Uterus (tissue), 4 donors: Measurements from ENCODE around the gene EIF1. TPM values are rescaled to one million over a fixed set of nuclear protein-coding genes. Genes with fewer than 3 reads are reported as not detected.

Experiments used
- DNase-seq, 2 donors: peaks; one replicate each; pipeline ENCODE4 v3.0.0-alpha.2; 2019 to 2020
- H3K27ac ChIP-seq, 2 donors: fragments of 200-600 bp; sonication (generic); 1 replicate in 1 of 2; 2 replicates in 1 of 2; pipeline ENCODE4 v1.5.1; 2016 to 2018
- H3K27me3 ChIP-seq, 2 donors: fragments of 200-600 bp; sonication (generic); one replicate each; pipeline ENCODE4 v1.5.1; 2018 to 2019; ENCODE audit warnings: control low read depth in 1 of 2
- H3K36me3 ChIP-seq, 2 donors: fragments of 200-600 bp; sonication (generic); one replicate each; pipeline ENCODE4 v1.5.1; 2019; ENCODE audit warnings: control low read depth in 1 of 2
- H3K4me1 ChIP-seq, 2 donors: fragments of 200-600 bp; sonication (generic); one replicate each; pipeline ENCODE4 v1.5.1; 2018 to 2019; ENCODE audit warnings: control low read depth in 1 of 2
- H3K4me3 ChIP-seq, 2 donors: fragments of 200-600 bp; sonication (generic); 1 replicate in 1 of 2; 2 replicates in 1 of 2; pipeline ENCODE4 v1.5.1; 2018 to 2019; ENCODE audit warnings: mild to moderate bottlenecking in 1 of 2
- H3K9me3 ChIP-seq, 2 donors: fragments of 200-600 bp; sonication (generic); one replicate each; pipeline ENCODE4 v1.5.1; 2019; ENCODE audit warnings: control low read depth in 1 of 2
- POLR2A ChIP-seq, 2 donors: fragments of 450-650 bp; IDR thresholded peaks; one replicate each; pipeline ENCODE4 v1.6.1; 2016; ENCODE audit warnings: antibody characterized with exemption in 2 of 2, mild to moderate bottlenecking in 1 of 2, moderate library complexity in 1 of 2
- intact Hi-C: fragments of 100-400 bp; cut with DNase I; formaldehyde crosslinking; loops from one replicate; pipeline ENCODE4 v1.15.1; 2023; ENCODE audit warnings: low total_unique reads
- small RNA-seq: library from RNA; depleted of rRNA; stranded (forward); fragments of <200 nt; gene quantifications from one replicate; pipeline ENCODE3, GENCODE V24; 2016
- total RNA-seq, 4 donors: library from RNA; depleted of rRNA in 3 of 4; stranded (reverse); fragments of >200 nt in 3 of 4; gene quantifications; one replicate each; pipeline versions ENCODE4 v1.1.0 to v1.2.4, GENCODE V29; 2014 to 2023
- TF ChIP-seq, protein P1 (sequence below), 4 experiments: fragments of 200-600 bp in 2 of 4; fragments of 450-650 bp in 2 of 4; sonication (generic) in 2 of 4; IDR thresholded peaks; one replicate each; pipeline ENCODE4 v1.5.1; 2016 to 2019; ENCODE audit warnings: antibody characterized with exemption in 4 of 4, mild to moderate bottlenecking in 2 of 4, moderate library complexity in 1 of 4
- donor health status: DM: yes; HTN: yes; CAD: no.

Gene EIF1
- total RNA-seq, 4 donors from 2014 or later: 83.5 to 796 (median 199) TPM

DNA sequence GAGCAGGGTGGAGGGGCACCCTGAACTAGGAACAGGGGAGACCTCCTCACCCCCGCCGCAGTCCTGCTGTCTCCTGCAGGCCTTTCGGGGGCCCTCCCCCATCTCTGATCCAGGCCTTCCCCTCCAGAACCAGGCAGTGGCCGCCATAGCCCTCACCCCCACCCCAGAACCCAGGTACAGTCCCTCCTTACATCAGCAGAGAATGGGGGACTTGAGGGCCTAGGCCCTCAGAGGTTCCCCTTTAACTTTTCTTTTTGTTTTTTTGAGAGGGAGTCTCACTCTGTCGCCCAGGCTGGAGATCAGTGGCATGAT is 50.1 kb downstream of the EIF1 start:
- TF ChIP-seq, protein P1, sequence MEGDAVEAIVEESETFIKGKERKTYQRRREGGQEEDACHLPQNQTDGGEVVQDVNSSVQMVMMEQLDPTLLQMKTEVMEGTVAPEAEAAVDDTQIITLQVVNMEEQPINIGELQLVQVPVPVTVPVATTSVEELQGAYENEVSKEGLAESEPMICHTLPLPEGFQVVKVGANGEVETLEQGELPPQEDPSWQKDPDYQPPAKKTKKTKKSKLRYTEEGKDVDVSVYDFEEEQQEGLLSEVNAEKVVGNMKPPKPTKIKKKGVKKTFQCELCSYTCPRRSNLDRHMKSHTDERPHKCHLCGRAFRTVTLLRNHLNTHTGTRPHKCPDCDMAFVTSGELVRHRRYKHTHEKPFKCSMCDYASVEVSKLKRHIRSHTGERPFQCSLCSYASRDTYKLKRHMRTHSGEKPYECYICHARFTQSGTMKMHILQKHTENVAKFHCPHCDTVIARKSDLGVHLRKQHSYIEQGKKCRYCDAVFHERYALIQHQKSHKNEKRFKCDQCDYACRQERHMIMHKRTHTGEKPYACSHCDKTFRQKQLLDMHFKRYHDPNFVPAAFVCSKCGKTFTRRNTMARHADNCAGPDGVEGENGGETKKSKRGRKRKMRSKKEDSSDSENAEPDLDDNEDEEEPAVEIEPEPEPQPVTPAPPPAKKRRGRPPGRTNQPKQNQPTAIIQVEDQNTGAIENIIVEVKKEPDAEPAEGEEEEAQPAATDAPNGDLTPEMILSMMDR (IDR thresholded peaks at IDR 0.05): no peak
- no peak for TF ChIP-seq POLR2A (IDR thresholded peaks at IDR 0.05)
- intact Hi-C loops: loop anchor here (2.0 kb wide), 1 partner anchor 62 kb away; no protein-coding TSS in a partner anchor
- no peaks in the 10 kb centered on the region for H3K36me3 ChIP-seq
- no peak overlapping the region for H3K4me3 ChIP-seq
- H3K27me3 ChIP-seq: peaks cover 7 to 12% of the 10 kb centered on the region in 2 donors
- H3K9me3 ChIP-seq: no peaks in the 10 kb centered on the region
- H3K4me1 ChIP-seq: peaks cover 0 to 5% of the 10 kb centered on the region in 2 donors
- no peak for DNase-seq
- H3K27ac ChIP-seq: no peak overlapping the region

DNA sequence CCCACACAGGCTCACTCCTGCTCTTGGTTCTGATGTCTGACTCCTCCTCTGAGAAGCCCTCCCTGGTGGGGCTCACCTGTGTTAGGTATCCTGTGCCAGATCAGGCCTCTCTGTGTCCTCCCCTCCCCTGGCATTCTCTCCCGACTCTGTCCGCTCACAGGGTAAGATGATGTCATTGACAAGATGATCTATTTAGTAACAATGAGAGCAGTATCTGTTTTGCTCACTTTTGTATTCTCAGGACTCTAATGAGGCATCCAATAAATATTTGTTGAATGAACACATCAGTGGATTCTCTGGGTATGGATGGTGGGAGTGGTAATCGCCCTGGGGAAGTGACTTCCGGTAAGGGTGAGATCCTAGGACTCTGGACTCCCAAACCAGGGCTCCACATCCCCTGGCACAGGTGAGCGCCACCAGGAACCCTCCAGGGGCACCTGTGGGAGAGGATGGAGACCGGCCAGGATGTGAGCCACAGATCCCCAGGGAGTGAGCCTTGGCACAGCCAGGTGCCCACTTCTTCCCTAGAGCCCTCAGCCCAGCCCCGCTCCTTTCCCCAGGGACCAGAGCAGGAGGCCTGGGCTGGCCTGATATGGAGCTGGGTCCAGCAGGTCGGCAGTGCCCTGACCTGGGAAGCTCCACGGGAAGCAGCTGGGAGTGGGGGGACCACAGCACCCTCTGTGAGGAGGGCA is 51.1 kb downstream of the EIF1 start:
- TF ChIP-seq POLR2A (IDR thresholded peaks at IDR 0.05): no peak
- TF ChIP-seq, protein P1 (IDR thresholded peaks at IDR 0.05): no peak
- no peaks in the 10 kb centered on the region for H3K36me3 ChIP-seq
- no peak overlapping the region for H3K4me3 ChIP-seq
- no peaks in the 10 kb centered on the region for H3K9me3 ChIP-seq
- intact Hi-C loops: loop anchor here (2.0 kb wide), 1 partner anchor 61 kb away; no protein-coding TSS in a partner anchor
- H3K4me1 ChIP-seq: no peaks in the 10 kb centered on the region
- H3K27ac ChIP-seq: no peak overlapping the region
- DNase-seq: no peak
- H3K27me3 ChIP-seq: peaks cover 5 to 6% of the 10 kb centered on the region in 2 donors

DNA sequence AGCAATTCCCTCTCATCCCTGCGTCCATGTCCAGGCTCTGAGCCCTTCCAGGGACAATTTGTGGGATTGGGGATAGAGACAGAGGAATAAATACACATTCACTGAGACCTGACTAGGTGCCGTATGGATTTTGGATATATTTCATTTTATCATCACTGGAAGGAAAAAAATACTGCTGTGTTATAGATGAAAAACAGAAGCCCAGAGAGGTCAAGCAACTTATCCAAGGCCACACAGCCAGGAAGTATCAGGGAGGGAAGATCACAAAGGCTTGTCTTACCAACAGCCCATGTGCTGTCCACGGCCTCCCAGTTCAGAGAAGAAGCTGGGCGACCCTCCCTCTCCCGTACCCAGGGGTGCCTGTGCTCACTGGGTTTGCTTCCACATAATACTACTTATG is 51.8 kb downstream of the EIF1 start:
- no peaks in the 10 kb centered on the region for H3K9me3 ChIP-seq
- intact Hi-C loops: no loop called here
- TF ChIP-seq, protein P1 (IDR thresholded peaks at IDR 0.05): no peak
- TF ChIP-seq POLR2A (IDR thresholded peaks at IDR 0.05): no peak

DNA sequence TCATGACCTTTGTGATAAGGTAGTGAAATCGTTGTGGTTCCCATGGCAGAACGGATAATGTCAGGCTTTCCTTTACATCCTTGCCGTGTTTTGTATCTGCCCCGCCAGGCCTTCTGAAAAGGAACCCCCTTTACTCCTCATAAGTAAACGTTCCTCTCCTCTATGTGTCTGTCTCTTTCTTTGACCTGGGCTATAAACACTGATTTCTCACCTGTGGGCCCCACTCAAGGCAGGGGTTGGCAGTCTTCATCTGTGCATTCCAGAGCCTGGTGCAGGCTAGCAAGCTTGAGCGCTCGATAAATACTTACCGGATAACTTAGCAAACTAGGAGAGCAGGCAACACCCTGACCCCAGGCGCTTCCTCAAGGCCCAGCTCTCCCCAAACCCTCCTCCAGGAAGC is 53.0 kb downstream of the EIF1 start:
- TF ChIP-seq POLR2A (IDR thresholded peaks at IDR 0.05): no peak
- TF ChIP-seq, protein P1 (IDR thresholded peaks at IDR 0.05): no peak
- Histone ChIP-seq H3K9me3 (no peaks in the 10 kb centered on the region), H3K4me1 (no peaks in the 10 kb centered on the region), H3K27ac (no peak overlapping the region), H3K36me3 (no peaks in the 10 kb centered on the region), H3K4me3 (no peak overlapping the region), H3K27me3 (peaks cover 0 to 5% of the 10 kb centered on the region in 2 donors)
- intact Hi-C loops: no loop called here
- no peak for DNase-seq

More for the DNA sequence above, 51.8 kb downstream of the EIF1 start:
- H3K4me3 ChIP-seq: no peak overlapping the region
- H3K36me3 ChIP-seq: no peaks in the 10 kb centered on the region
- H3K27me3 ChIP-seq: peaks cover 5% of the 10 kb centered on the region in 2 donors
- H3K4me1 ChIP-seq: no peaks in the 10 kb centered on the region
- no peak for DNase-seq
- no peak overlapping the region for H3K27ac ChIP-seq

Small RNAs within 50 kb of the gene (small RNA-seq; reads per million reads assigned to genes)
- gene RN7SL399P: not detected
- not detected for gene RNA5SP442

Other genes with a start within 250 kb of the EIF1 start
- not detected for gene KRT38, start 247.9 kb upstream of the EIF1 start, total RNA-seq
- gene KRT32, start 221.5 kb upstream of the EIF1 start, total RNA-seq: not detected
- gene KRT35, start 207.7 kb upstream of the EIF1 start, total RNA-seq: not detected
- gene KRT36, start 199.0 kb upstream of the EIF1 start, total RNA-seq: not detected
- gene KRT13, start 183.3 kb upstream of the EIF1 start, total RNA-seq: 1 to 10 TPM; 1.5 to 6.4 (median 3.0) TPM
- gene KRT15, start 170.0 kb upstream of the EIF1 start, total RNA-seq: 10 to 100 TPM in 1 of 4 donors, 1 to 10 TPM in 1, under 1 TPM in 1, not detected in 1; 0.41 to 11.5 (median 1.6) TPM
- 100 to 1,000 TPM in 2 of 4 donors, 10 to 100 TPM in 1, under 1 TPM in 1; 0.88 to 120 (median 77.2) TPM for gene KRT19, start 160.6 kb upstream of the EIF1 start, total RNA-seq
- gene KRT9, start 116.8 kb upstream of the EIF1 start, total RNA-seq: under 1 TPM in 1 of 4 donors, not detected in 3; 0.21 TPM
- under 1 TPM in 2 of 4 donors, not detected in 2; 0.52 to 0.90 TPM for gene KRT14, start 102.0 kb upstream of the EIF1 start, total RNA-seq
- gene KRT16, start 76.1 kb upstream of the EIF1 start, total RNA-seq: not detected
- 10 to 100 TPM in 1 of 4 donors, under 1 TPM in 1, not detected in 2; 0.70 to 12.6 TPM for gene KRT17, start 64.3 kb upstream of the EIF1 start, total RNA-seq
- not detected for gene GAST, start 23.4 kb downstream of the EIF1 start, total RNA-seq
- 1 to 10 TPM in 1 of 4 donors, not detected in 3; 2.2 TPM for gene HAP1, start 45.8 kb downstream of the EIF1 start, total RNA-seq
- 100 to 1,000 TPM in 1 of 4 donors, 10 to 100 TPM in 3; 49.1 to 110 (median 70.0) TPM for gene JUP, start 97.8 kb downstream of the EIF1 start, total RNA-seq
- gene P3H4, start 123.1 kb downstream of the EIF1 start, total RNA-seq: 10 to 100 TPM in 3 of 4 donors, 1 to 10 TPM in 1; 10.0 to 67.0 (median 35.1) TPM
- 100 to 1,000 TPM in 2 of 4 donors, 10 to 100 TPM in 2; 22.9 to 226 (median 89.5) TPM for gene FKBP10, start 124.1 kb downstream of the EIF1 start, total RNA-seq
- gene NT5C3B, start 147.3 kb downstream of the EIF1 start, total RNA-seq: 10 to 100 TPM; 32.5 to 77.9 (median 68.1) TPM
- gene KLHL10, start 148.9 kb downstream of the EIF1 start, total RNA-seq: 1 to 10 TPM in 1 of 4 donors, under 1 TPM in 1, not detected in 2; 0.70 to 1.2 TPM
- gene KLHL11, start 176.5 kb downstream of the EIF1 start, total RNA-seq: 10 to 100 TPM; 19.7 to 73.3 (median 38.5) TPM
- 100 to 1,000 TPM in 1 of 4 donors, 10 to 100 TPM in 3; 30.0 to 108 (median 67.3) TPM for gene ACLY, start 230.1 kb downstream of the EIF1 start, total RNA-seq
- gene ODAD4, start 241.7 kb downstream of the EIF1 start, total RNA-seq: 1 to 10 TPM in 3 of 4 donors, not detected in 1; 1.8 to 3.2 (median 3.2) TPM